ENCODE results near the gene SLC25A52.
"Not testable (repeated sequence)": the region's sequence is repeated elsewhere in the genome, so short reads cannot be mapped to it uniquely, and the experiment has no call there.

SLC25A52 gene, protein sequence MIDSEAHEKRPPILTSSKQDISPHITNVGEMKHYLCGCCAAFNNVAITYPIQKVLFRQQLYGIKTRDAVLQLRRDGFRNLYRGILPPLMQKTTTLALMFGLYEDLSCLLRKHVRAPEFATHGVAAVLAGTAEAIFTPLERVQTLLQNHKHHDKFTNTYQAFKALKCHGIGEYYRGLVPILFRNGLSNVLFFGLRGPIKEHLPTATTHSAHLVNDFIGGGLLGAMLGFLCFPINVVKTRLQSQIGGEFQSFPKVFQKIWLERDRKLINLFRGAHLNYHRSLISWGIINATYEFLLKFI

GRCh38 chr18:31760695-31761094 lies at the start of gene SLC25A52:
SLC25A52 (minus strand) TSS chr18:31760880; CDS start chr18:31760661, 219 bp downstream.
- no peak for DNase-seq

DNA sequence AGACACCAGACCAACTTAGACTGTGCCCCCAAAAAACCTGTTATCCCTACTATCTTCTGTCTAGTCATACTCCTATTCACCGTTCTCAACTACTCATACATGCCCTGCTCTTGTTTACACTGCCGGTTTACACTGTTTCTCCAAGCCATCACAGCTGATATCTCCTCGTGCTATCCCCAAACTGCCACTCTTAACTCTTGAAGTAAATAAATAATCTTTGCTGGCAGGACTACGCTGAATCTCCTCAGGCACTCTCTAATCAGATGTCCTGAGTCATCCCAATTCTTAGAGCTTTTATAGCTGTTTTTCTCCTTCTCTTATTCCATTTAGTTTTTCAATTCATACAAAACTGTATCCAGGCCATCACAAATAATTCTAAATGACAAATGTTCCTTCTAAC lies 48.4 kb upstream of the SLC25A52 start:
- DNase-seq: not testable (repeated sequence)

DNA sequence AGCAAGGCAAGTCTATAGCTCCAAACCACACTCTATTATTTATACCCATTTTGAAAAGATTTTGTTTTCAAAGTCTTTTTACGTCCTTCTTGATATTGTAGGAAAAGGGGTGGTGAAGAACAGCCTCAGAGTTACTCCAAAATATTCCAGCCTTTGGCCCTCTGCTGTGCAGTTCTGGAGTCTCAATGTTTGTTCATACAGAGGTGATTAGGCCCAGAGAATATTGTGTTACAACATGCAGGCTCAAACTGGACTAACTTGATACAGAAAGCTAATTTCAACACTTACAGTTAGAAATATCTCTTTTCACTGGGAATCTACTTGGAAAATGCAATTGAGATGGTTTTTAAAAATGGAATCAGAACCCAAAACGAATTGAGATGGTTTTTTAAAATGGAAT lies 40.4 kb upstream of the SLC25A52 start:
- DNase-seq: no peak

DNA sequence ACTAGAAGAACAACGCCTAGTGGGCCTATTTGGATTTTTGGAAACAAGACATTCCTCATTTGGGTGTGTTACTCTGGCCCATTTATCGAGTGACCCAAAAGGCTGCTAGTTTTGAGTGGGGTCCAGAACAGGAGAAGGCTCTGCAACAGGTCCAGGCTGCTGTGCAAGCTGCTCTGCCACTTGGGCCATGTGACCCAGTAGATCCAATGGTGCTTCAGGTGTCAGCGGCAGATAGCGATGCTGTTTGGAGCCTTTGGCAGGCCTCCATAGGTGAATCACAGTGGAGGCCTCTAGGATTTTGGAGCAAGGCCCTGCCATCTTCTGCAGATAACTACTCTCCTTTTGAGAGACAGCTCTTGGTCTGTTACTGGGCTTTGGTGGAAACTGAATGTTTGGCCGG lies 38.6 kb upstream of the SLC25A52 start:
- not testable (repeated sequence) for DNase-seq

DNA sequence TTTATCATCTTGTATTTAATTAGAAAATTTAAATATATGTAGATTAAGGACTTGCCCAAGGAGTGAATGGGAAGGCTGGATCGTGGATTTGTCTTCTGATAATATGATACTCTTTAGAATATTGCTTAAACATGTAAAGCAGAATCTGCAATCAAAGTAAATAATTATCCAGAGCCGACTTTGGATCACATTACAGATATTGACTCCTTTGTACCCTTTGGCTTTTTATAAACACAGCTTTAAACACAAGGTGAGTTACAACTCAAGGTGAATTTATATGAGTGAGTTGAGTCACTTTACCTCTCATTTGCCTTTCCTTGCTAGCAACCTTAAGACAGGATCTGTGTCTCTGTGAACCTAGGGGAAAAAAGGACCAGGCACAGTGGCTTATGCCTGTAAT lies 37.7 kb upstream of the SLC25A52 start:
- DNase-seq: no peak

DNA sequence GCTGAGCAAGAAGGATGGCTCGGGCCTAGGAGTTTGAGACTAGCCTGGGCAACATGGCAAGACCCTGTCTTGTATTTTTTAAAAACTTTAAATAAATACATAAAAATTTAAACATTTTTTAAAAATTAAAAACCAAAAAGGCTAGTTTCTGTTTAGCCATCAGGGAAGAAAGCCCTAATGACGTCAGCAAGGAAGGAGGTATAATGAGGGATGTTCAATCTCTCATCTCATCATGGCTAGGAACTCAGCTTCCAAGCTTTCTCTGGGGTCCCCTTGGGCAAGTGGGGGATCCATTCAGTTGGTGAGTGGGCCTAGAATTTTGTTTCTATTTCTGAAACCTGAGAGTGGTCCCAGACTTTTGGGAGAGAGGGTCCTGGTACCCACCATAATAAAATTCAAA lies 35.1 kb upstream of the SLC25A52 start:
- DNase-seq: no peak

GRCh38 chr18:31793531-31793930 lies 32.9 kb upstream of the SLC25A52 start:
- DNase-seq: no peak

DNA sequence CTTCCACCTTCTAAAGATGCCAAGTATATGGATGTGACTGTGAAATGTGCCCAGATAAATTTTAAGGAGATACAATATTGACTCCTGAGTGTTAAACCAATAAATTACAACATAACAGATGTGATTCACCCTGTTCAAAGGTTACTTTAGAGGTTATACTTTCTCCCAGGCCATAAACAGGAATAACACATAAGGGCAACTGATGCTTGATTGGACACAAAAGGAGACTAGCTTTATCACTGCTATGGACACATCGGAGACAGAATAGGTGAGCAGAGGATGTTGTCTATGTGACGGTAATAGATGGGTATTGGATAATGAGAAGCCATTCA lies 31.9 kb upstream of the SLC25A52 start:
- DNase-seq: no peak

DNA sequence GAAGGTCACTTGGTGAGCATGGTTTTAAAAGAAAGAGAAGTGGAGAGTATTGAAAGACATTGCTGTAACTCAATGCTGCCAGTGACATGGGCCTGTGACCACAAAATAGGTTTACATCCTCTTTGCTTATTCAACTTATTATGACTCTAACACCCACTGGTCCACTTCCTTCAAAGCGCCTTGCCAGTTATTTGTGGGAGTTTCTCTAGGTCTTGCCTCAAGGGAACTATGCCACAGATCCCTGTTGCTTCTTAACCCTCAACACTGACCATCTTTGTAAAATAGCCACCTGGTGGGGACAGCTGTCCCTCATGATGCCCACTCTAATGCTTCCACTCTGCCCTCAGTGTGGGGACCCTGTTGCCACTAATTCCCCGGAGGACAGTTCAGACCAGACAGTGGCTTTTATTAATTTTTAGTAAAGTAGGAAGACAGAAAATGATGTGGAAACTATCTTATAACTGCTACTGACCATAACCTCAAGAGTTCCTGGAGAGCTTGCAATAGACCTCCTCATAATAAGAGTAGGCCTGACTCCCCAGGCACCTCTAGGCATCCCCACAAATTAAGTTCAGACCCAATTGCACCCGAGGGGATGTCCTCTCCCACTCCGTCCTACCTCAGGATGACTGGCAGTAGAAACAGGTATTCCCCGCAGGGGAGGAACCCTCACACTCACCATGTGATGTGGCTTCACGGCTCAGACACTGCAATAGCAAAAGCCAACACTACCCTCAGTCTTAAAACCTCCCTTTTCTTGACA lies 31.3 kb upstream of the SLC25A52 start:
- no peak for DNase-seq

DNA sequence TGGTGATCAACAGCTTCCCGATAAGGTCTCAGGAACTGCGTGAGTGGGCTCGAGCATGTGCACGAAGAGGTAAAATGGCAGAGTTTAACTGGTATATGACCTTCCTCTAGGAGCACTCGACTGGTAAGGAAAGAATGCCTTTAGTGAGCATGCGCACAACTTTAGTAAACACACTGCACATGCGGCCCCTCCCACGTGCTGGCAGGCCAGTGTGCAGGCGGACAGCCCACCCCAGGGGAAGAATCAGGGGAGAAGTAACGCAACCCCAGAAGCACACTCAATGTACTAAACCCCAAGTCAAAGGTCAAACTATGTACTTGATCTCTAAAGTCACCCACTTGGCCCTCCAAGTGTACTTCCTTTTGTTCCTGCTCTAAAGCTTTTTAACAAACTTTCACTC lies 28.7 kb upstream of the SLC25A52 start:
- DNase-seq: no peak

GRCh38 chr18:31783059-31783458 lies 22.4 kb upstream of the SLC25A52 start:
- DNase-seq: no peak

GRCh38 chr18:31778391-31778950 lies 17.8 kb upstream of the SLC25A52 start:
- DNase-seq: no peak

GRCh38 chr18:31776093-31776492 lies 15.4 kb upstream of the SLC25A52 start:
- no peak for DNase-seq

DNA sequence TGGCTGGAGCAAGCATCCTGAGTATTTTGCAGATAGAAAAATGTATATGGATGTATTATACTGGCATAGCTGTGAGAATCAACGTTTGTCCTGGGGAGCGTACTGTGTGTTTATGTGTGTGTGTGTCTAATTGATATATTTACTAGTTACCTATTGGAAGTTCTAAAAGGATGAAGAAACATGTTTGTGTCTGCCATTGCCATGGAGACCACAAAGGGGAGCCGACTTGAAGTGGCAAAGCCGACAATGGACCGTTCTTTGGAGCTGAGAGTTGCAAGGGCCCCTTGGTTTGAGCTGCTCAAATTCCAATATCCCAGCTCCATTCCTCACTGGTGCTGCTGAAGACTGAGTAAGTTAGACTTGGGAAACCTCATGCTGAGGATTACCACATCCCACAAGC lies 14.3 kb upstream of the SLC25A52 start:
- no peak for DNase-seq

- no peak for DNase-seq
Measured at GRCh38 chr18:31774477-31774785, 13.8 kb upstream of the SLC25A52 start.

- DNase-seq: no peak
Measured at GRCh38 chr18:31773774-31774476, 13.2 kb upstream of the SLC25A52 start.

- DNase-seq: no peak
Measured at GRCh38 chr18:31772699-31773098, 12.0 kb upstream of the SLC25A52 start.

DNA sequence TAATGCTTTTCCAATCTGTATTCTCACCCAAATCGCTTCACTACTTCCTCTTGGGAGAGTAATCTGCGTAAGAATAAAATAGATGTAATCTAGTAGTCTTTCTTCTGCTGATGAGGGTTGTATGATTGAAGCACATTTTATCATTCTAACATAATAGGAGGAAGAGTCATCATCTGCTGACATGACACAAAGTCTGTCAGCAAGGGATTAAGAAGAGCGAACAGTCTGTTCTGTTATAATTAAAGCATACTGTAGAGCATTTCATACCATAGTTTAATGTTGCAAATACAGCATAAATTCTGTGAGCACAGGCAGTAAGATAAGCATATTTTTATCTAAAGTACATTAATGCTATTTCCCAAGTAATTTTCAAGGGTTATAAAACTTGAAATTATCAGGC lies 10.4 kb downstream of the SLC25A52 start:
- DNase-seq: no peak

DNA sequence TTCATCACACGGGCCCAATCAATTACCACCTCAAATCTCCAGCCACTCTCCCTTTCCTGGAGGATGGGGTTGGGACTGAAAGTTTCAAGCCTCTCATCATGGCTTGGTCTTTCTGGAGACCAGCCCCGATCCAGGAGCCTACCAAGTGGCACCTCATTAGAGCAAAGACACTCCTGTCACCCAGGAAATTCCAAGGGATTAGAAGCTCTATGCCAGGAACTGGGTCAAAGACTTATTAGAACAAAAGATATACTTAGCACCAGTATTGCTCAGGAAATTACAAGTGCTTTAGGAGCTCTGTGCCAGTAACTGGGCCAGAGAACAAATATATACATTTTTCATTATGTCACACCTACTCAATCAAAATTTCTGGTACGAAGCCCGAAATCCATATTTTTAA lies 14.3 kb downstream of the SLC25A52 start:
- DNase-seq: no peak

DNA sequence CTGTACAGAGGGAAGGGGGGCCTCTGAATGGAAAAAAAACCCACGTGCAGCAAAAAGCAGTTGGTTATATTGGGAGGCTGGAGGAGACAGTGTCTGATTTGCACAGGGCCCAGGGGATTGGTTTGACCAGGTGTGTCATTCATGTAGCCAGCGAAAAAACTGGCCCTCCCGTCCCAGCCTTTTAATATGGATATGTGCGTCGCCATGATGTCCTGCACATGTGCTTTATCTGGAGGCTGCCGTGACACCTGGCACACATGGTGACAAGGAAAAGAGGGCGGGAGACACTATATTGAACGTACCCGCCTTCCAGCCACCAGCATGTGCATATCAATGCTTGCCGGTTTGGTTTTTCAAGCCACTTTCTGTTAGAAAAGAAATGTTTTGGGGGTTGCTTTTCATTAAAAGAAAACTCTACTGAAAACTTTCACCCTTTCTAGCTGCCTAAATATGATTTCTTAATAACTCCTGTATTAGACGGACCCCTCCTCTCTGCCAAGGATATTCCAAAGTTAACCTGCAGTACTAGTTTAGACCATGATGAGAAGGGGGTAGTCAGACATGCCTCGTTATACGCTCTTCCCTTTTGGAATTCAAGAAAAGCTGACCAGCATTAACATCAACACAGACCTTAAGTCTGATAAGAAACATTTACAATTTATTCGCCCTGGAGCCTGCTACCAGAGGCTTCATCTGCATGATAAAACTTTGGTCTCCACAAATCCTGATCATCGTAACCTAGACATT lies 16.2 kb downstream of the SLC25A52 start:
- no peak for DNase-seq

DNA sequence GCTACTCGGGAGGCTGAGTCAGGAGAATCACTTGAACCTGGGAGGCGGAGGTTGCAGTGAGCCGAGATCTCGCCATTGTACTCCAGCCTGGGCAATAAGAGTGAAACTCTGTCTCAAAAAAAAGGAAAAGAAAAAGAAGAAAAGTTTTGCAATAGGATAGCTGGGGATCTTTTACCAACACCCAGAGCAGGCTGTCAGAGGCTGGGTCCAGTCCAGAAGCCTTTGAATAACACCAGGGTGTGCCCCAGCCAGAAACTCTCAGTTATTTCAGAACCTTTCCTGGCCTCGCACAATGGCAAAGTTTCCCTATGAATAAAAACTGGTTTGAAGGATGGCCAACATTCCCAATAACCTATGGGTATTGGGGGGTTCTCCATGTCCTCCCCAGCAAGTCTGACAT lies 17.1 kb downstream of the SLC25A52 start:
- not testable (repeated sequence) for DNase-seq

DNA sequence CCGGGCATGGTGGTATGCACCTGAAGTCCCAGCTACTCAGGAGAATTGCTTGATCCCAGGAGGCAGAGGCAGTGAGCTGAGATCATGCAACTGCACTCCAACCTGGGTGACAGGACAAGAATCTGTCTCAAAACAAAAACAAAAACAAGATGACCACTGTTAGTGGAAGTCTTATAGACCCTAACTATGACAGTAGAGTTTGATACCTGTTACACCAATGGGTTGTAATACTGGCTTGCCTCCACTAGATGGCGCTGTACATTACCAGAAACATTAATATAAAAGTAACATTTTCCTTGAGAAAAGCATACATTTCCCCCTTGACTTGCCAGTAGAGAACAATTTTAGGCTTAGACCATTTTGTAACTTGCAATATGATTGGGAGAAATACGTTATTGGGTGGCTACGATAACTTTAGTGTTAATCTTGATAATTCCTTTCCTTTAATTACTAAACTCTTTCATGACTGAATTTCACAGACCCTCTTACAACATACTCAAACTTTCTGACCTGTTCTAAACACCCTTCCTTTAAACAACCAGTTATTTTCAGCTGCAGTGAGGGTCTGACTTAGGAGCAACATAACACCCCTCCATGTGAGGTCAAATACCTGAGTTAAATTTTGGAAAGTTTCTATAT lies 19.5 kb downstream of the SLC25A52 start:
- DNase-seq: no peak

- DNase-seq: no peak
Measured at GRCh38 chr18:31740180-31740579, 20.5 kb downstream of the SLC25A52 start.
